ENCODE results near the gene TMBIM6.
A peak's percentile ranks its signal among the peaks of the same experiment; 100 is the strongest.
"Not testable (repeated sequence)": the region's sequence is repeated elsewhere in the genome, so short reads cannot be mapped to it uniquely, and the experiment has no call there.

Gene TMBIM6

GRCh38 chr12:49730050-49730449, 11.3 kb upstream of the TMBIM6 start:
- no peak for DNase-seq

GRCh38 chr12:49730568-49731101, 10.7 kb upstream of the TMBIM6 start:
- no peak for DNase-seq

- no peak for DNase-seq
These were observed 7.9 kb upstream of the TMBIM6 start for GRCh38 chr12:49733219-49734017.

GRCh38 chr12:49734900-49735299, 6.5 kb upstream of the TMBIM6 start:
- DNase-seq = not testable (repeated sequence)

- DNase-seq = not testable (repeated sequence)
These were observed 2.6 kb upstream of the TMBIM6 start for GRCh38 chr12:49738721-49739120.

- not testable (repeated sequence) for DNase-seq
These were observed 1.1 kb upstream of the TMBIM6 start for GRCh38 chr12:49740277-49740676.

GRCh38 chr12:49741882-49742620, 694 bp downstream of the TMBIM6 start:
- peak; percentile 90 for DNase-seq

GRCh38 chr12:49744363-49744885, 3.1 kb downstream of the TMBIM6 start:
- DNase-seq = no peak

- DNase-seq = no peak
These were observed 6.9 kb downstream of the TMBIM6 start for GRCh38 chr12:49748306-49748705.

GRCh38 chr12:49748800-49749199, 7.4 kb downstream of the TMBIM6 start:
- DNase-seq = no peak

- DNase-seq = peak; percentile 71
These were observed 9.0 kb downstream of the TMBIM6 start for GRCh38 chr12:49750027-49750995.

- DNase-seq = no peak
These were observed 9.6 kb downstream of the TMBIM6 start for GRCh38 chr12:49750996-49751393.

- no peak for DNase-seq
These were observed 20.5 kb downstream of the TMBIM6 start for GRCh38 chr12:49761677-49762467.

GRCh38 chr12:49762468-49762847, 21.1 kb downstream of the TMBIM6 start:
- DNase-seq = peak; percentile 30

GRCh38 chr12:49763006-49763591, 21.7 kb downstream of the TMBIM6 start:
- DNase-seq = peak; percentile 82

GRCh38 chr12:49764126-49764525, 22.8 kb downstream of the TMBIM6 start:
- DNase-seq = no peak

GRCh38 chr12:49766115-49766455, 24.7 kb downstream of the TMBIM6 start:
- DNase-seq = no peak

- no peak for DNase-seq
These were observed 26.0 kb downstream of the TMBIM6 start for GRCh38 chr12:49767333-49767732.

GRCh38 chr12:49773102-49773501, 31.7 kb downstream of the TMBIM6 start:
- not testable (repeated sequence) for DNase-seq

- peak; percentile 59 for DNase-seq
These were observed 35.1 kb downstream of the TMBIM6 start for GRCh38 chr12:49776413-49776812.

- DNase-seq = no peak
These were observed 35.5 kb downstream of the TMBIM6 start for GRCh38 chr12:49776858-49777257.

All from stimulated activated CD4-positive, alpha-beta T cell treated with anti-CD3 and anti-CD28 coated beads, Interleukin-4, amount 100 ng/mL, for 24 hours (primary cell).